Esophagus muscularis mucosa (tissue), 4 donors: ENCODE data around the gene CNTRL.

Source experiments
- EP300 ChIP-seq: sonication (generic); formaldehyde crosslinking; IDR thresholded peaks from one replicate; pipeline ENCODE4 v1.6.1; 2017; ENCODE audit warnings: antibody characterized with exemption
- POLR2A ChIP-seq: fragments of 450-650 bp; IDR thresholded peaks from one replicate; pipeline ENCODE4 v1.6.1; 2017; ENCODE audit warnings: antibody characterized with exemption, moderate library complexity, mild to moderate bottlenecking, low read depth
- POLR2AphosphoS5 ChIP-seq, 2 donors: sonication (generic); formaldehyde crosslinking; IDR thresholded peaks; one replicate each; pipeline ENCODE4 v1.6.1; 2017; ENCODE audit warnings: antibody characterized with exemption in 2 of 2
- TF ChIP-seq, protein P1 (sequence below), 3 experiments: fragments of 200-600 bp in 2 of 3; fragments of 450-650 bp in 1 of 3; sonication (generic) in 2 of 3; IDR thresholded peaks; one replicate each; pipeline ENCODE4 v1.5.1; 2017 to 2019; ENCODE audit warnings: antibody characterized with exemption in 3 of 3, mild to moderate bottlenecking in 2 of 3, moderate library complexity in 1 of 3

DNA sequence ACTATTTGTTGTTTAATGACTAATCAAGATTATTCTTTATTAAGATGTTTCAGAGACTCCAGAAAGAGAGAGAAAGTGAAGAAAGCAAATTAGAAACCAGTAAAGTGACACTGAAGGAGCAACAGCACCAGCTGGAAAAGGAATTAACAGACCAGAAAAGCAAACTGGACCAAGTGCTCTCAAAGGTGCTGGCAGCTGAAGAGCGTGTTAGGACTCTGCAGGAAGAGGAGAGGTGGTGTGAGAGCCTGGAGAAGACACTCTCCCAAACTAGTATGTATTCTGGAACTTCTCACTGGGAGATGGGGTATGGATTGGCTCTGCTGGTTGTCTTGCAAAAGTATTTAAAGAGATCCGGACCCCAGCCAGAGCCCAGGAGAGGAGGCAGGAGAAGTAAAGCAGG, 93.3 kb downstream of the CNTRL start:
- TF ChIP-seq, protein P1, sequence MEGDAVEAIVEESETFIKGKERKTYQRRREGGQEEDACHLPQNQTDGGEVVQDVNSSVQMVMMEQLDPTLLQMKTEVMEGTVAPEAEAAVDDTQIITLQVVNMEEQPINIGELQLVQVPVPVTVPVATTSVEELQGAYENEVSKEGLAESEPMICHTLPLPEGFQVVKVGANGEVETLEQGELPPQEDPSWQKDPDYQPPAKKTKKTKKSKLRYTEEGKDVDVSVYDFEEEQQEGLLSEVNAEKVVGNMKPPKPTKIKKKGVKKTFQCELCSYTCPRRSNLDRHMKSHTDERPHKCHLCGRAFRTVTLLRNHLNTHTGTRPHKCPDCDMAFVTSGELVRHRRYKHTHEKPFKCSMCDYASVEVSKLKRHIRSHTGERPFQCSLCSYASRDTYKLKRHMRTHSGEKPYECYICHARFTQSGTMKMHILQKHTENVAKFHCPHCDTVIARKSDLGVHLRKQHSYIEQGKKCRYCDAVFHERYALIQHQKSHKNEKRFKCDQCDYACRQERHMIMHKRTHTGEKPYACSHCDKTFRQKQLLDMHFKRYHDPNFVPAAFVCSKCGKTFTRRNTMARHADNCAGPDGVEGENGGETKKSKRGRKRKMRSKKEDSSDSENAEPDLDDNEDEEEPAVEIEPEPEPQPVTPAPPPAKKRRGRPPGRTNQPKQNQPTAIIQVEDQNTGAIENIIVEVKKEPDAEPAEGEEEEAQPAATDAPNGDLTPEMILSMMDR (IDR thresholded peaks at IDR 0.05) = no peak
- TF ChIP-seq POLR2AphosphoS5 (IDR thresholded peaks at IDR 0.05) (no peak), EP300 (no peak), POLR2A (no peak)
